OCI-LY3 (cell line): ENCODE data around the gene C12orf56.

Experiments
- CTCF ChIP-seq: fragments of 200-600, 300-600 bp; sonication (generic); IDR thresholded peaks from 2 replicates; pipeline ENCODE4 v1.5.1; 2014; ENCODE audit warnings: antibody characterized with exemption, low read length, low read depth
- EZH2phosphoT487 ChIP-seq: fragments of 200-600 bp; shearing (Covaris generic); IDR thresholded peaks from 2 replicates; pipeline ENCODE4 v1.6.1; 2018; ENCODE audit warnings: antibody characterized with exemption, mixed run types, low read depth

- TF ChIP-seq CTCF (no peak), EZH2phosphoT487 (no peak)
Measured at GRCh38 chr12:64237382-64237781, 153.2 kb downstream of the C12orf56 start.
